ENCODE results near the gene CLPSL1.
"Not testable (repeated sequence)": the region's sequence is repeated elsewhere in the genome, so short reads cannot be mapped to it uniquely, and the experiment has no call there.

The CLPSL1 gene, protein sequence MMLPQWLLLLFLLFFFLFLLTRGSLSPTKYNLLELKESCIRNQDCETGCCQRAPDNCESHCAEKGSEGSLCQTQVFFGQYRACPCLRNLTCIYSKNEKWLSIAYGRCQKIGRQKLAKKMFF

GRCh38 chr6:35780719-35781118 lies at the start of gene CLPSL1:
TSS of gene CLPSL1 (plus strand) at chr6:35781019. CDS start at chr6:35781111, 92 bp downstream.
- no peak for DNase-seq (ENCODE audit: extremely low read depth in 1 of 2, low read depth in 1 of 2)

DNA sequence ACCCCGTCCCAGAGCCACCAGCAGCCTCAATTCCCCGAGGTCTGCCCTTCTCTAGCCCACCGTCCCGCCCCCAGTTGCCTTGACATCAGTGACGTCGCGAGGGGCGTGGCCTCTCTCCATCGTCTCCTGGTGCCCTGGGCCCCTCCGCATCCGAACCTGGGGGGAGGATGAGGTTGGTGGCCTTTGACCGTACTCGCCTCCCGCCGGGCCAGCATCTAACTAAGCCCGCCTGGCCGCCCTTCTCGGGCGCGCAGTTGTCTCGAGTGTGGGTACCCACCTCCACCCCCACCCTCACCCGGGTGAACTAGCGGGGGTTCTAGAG lies 49.4 kb upstream of the CLPSL1 start:
- peak; percentile 91 to 95 for DNase-seq (ENCODE audit: extremely low read depth in 1 of 2, low read depth in 1 of 2)

- DNase-seq (ENCODE audit: extremely low read depth in 1 of 2, low read depth in 1 of 2) = peak; percentile 77 to 90
Measured at GRCh38 chr6:35731736-35732532, 48.9 kb upstream of the CLPSL1 start.

GRCh38 chr6:35733633-35734032 lies 47.2 kb upstream of the CLPSL1 start:
- DNase-seq (ENCODE audit: extremely low read depth in 1 of 2, low read depth in 1 of 2) = no peak

DNA sequence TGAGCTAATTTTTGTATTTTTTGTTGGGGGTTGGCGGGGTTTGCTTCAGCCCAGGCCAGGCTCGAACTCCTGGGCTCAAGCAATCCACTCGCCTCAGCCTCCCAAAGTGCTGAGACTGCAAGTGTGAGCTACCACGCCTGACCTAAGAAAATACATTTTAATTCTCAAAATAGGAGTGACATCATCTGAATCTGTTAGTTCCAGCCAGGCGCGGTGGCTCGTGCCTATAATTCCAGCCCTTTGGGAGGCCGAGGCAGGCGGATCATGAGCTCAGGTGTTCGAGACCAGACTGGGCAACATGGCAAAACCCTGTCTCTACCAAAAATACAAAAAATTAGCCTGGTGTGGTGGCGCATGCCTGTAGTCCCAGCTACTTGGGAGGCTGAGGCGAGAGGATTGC lies 46.5 kb upstream of the CLPSL1 start:
- not testable (repeated sequence) for DNase-seq (ENCODE audit: extremely low read depth in 1 of 2, low read depth in 1 of 2)

GRCh38 chr6:35735452-35735851 lies 45.4 kb upstream of the CLPSL1 start:
- DNase-seq (ENCODE audit: extremely low read depth in 1 of 2, low read depth in 1 of 2) = no peak

- peak; percentile 61 to 76 for DNase-seq (ENCODE audit: extremely low read depth in 1 of 2, low read depth in 1 of 2)
Measured at GRCh38 chr6:35736253-35736894, 44.4 kb upstream of the CLPSL1 start.

DNA sequence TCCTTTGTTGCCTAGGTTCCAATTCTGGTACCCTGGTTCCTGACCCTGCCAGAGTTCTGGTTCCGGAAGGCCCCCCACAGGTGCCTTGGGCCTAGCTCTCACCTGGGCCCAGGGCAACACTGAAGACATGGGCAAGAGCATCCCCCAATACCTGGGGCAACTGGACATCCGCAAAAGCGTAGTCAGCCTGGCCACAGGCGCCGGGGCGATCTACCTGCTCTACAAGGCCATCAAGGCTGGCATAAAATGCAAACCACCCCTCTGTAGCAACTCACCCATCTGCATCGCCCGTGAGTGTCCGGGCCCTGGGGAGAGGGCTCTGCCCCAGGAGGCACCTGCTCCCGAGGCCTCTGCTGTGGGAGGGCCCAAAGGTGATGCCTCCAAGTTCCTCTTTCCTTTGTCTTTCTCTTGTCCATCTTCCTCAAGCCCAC lies 43.8 kb upstream of the CLPSL1 start, which contains the start of gene ARMC12:
TSS of gene ARMC12 (plus strand) at position 51 of the 431 bp plus-strand sequence. CDS start at position 128, 77 bp downstream.
- DNase-seq (ENCODE audit: extremely low read depth in 1 of 2, low read depth in 1 of 2) = no peak

DNA sequence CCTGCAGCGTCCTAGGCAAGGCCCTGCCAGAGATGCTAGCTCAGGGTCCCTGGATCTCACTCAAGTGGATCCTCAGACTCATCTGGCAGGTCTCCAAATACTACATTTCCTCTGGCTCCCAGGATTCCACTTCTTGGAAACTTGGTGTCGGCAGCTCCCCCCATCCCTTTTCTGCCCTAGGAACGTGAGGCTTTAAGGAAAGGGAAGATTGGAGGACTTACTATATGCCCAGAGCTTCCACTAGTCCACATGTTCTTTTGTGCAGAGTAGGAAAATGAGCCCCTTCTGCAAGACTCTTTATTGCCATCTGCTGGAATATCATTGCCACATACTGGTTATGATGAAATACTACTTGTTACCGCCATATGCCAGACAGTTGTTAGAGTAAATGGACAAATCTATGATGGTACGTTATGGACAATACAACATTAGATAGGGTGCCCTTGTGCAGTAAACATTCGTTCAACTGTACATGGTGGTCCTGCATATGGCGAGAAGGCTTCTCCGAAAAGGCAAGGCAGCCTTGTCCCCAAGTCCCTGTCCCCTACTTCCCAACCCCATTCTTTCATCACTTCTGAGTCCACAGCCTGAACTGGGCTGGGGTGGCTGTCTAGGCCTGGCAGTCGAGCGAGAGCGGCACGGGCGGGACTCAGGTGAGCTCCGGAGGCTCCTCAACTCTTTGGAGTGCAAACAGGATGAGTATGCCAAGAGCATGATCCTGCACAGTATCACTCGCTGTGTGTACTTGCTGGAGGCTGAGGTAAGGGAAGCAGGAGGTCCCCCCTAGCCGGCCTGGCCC lies 43.2 kb upstream of the CLPSL1 start:
- no peak for DNase-seq (ENCODE audit: extremely low read depth in 1 of 2, low read depth in 1 of 2)

- no peak for DNase-seq (ENCODE audit: extremely low read depth in 1 of 2, low read depth in 1 of 2)
Measured at GRCh38 chr6:35739645-35740524, 40.9 kb upstream of the CLPSL1 start.

GRCh38 chr6:35742842-35743241 lies 38.0 kb upstream of the CLPSL1 start:
- no peak for DNase-seq (ENCODE audit: extremely low read depth in 1 of 2, low read depth in 1 of 2)

- no peak for DNase-seq (ENCODE audit: extremely low read depth in 1 of 2, low read depth in 1 of 2)
Measured at GRCh38 chr6:35745509-35745908, 35.3 kb upstream of the CLPSL1 start.

- DNase-seq (ENCODE audit: extremely low read depth in 1 of 2, low read depth in 1 of 2) = no peak
Measured at GRCh38 chr6:35746516-35746915, 34.3 kb upstream of the CLPSL1 start.

GRCh38 chr6:35747877-35748276 lies 32.9 kb upstream of the CLPSL1 start:
- no peak for DNase-seq (ENCODE audit: extremely low read depth in 1 of 2, low read depth in 1 of 2)

DNA sequence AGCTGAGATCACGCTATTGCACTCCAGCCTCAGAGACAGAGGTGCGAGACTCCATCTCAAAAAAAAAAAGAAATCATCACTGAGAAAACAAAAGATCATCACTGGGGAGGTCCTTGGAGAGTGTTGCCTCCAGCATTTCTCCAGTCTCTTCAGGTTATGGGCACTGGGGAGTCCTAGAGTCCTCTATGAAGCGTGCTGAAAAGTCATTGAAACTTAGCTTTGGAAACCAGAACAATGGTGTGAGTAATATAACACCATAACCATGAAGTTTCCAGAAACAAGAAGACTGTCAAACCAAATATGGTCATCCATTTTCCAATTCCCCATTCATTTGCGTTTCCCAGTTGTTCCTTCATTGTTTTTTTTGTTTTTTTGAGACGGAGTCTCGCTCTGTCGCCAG lies 30.3 kb upstream of the CLPSL1 start:
- DNase-seq (ENCODE audit: extremely low read depth in 1 of 2, low read depth in 1 of 2) = no peak

DNA sequence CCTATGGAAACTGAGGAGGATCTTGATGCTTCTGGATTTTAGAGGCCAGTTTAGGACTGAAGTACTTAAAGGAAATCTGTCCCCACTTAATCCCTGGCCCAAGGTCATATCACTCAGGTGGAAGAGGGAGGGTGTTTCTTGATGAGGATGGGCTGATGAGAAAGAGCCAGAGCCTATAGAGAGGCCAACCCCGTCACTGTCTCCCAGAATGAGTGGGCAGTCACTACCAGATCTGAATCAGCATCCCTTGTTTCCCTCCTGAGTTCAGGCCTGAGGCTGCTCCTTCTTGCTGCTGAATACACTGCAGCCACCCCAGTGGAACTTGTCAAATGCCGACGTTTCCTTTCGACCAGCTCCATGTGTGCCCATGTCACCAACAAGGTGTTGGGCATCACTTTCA lies 29.2 kb upstream of the CLPSL1 start:
- DNase-seq (ENCODE audit: extremely low read depth in 1 of 2, low read depth in 1 of 2) = no peak

GRCh38 chr6:35752330-35752729 lies 28.5 kb upstream of the CLPSL1 start:
- DNase-seq (ENCODE audit: extremely low read depth in 1 of 2, low read depth in 1 of 2) = no peak

GRCh38 chr6:35754452-35755277 lies 26.2 kb upstream of the CLPSL1 start:
- no peak for DNase-seq (ENCODE audit: extremely low read depth in 1 of 2, low read depth in 1 of 2)

DNA sequence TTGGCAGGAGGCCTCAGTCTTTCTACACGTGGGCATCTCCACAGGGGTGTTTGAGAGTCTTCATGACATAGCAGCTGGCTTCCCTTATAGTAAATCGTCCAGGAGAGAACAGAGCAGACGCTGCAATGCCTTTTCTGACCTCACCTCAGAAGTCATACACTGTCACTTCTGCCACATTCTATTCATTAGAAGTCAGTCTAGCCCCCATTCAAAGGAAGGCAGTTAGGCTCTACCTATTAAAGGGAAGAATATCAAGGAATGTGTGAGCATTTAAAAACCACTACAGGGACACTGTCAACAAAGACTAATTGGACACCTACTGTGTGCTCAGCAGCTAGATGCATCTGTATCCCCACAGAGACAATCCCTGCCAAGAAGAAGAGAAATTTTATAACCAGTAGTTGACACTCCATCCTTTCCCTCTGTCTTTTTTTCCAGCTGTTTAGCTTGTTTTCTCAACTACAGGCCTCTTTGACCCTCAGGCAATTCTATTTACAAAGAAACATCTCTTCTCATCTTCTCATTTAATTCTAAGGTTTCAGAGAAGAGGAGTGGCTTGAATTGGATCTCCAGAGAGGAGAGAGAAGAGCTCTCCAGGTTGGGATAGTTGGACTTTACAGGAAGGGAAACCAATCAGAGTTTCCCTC lies 25.4 kb upstream of the CLPSL1 start:
- no peak for DNase-seq (ENCODE audit: extremely low read depth in 1 of 2, low read depth in 1 of 2)
